UCSD-AML1 (cell line): Measurements from ENCODE around the gene SOAT2.
A peak's percentile ranks its signal among the peaks of the same experiment; 100 is the strongest.
"Not testable (repeated sequence)": the region's sequence is repeated elsewhere in the genome, so short reads cannot be mapped to it uniquely, and the experiment has no call there.

Source experiments
- DNase-seq: peaks from one replicate; lab custom pipeline; 2025; ENCODE audit not compliant: unreplicated experiment; lab: John Stamatoyannopoulos, UW

SOAT2 gene

GRCh38 chr12:53133722-53134121, 30.4 kb downstream of the SOAT2 start:
- DNase-seq: no peak

DNA sequence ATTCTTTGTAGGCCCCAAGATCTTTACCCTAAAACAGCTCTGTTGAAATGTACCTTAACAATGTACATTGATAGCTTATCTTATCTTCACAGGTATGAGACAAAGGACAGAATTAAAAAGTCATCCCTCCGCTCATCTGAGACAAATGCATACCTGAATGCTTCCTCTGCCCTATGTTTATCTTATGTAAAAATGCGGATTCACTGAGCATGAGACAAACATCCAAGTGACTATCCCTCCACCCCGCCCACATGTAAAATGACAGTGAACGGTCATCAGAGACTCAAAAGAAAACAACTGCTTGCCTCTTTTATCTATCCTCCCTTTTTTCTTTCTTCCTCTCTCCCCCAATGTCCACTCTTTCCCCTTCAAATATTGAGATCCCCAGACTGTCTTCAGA, 40.1 kb downstream of the SOAT2 start:
- no peak for DNase-seq

- DNase-seq: no peak
These were observed 42.3 kb downstream of the SOAT2 start for GRCh38 chr12:53145383-53146260.

GRCh38 chr12:53147181-53147580, 43.9 kb downstream of the SOAT2 start:
- no peak for DNase-seq

GRCh38 chr12:53147653-53148052, 44.4 kb downstream of the SOAT2 start:
- DNase-seq: no peak

- DNase-seq: no peak
These were observed 47.8 kb downstream of the SOAT2 start for GRCh38 chr12:53151039-53151438.

DNA sequence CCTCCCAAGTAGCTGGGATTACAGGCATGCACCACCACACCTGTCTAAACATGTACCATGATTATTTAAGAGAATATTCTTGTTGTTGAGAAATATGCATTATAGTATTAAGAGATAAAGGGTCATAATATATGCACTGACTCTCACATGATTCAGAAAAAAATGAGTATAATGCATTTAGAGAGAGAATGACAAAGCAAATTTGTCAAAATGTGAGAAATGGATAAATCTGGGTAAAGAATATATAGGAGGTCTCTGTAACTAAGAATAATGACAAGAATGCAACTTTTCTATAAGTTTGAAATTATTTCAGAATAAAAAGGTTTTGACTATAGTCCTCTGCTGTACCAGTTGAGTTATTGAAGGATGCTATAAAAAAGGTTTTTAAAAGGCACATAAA, 49.1 kb downstream of the SOAT2 start:
- DNase-seq: no peak

- peak; percentile 83 for DNase-seq
These were observed 56.0 kb downstream of the SOAT2 start for GRCh38 chr12:53159195-53159839.

DNA sequence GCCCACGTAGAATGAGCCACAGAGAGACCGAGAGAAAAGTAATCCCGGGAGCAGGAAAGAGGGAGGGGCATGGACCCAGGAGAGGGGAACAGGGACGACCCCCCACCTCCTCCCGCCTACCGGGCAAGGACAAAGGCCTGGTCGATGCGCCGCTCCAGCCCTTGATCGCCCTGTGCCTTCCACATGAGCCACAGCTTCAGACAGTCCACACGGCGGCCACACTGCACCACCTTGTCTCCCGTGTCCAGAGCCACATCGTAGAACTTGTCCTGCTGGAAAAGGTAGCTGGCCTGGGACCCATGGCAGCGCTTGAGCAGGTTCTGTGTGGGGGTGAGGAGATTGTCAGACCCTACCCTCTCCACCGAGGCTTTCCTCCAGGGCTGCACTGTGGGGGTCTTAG, 56.7 kb downstream of the SOAT2 start:
- DNase-seq: no peak

- DNase-seq: no peak
These were observed 57.4 kb downstream of the SOAT2 start for GRCh38 chr12:53160673-53161072.

- no peak for DNase-seq
These were observed 58.0 kb downstream of the SOAT2 start for GRCh38 chr12:53161119-53161911.

GRCh38 chr12:53163008-53163407, 59.7 kb downstream of the SOAT2 start:
- not testable (repeated sequence) for DNase-seq

DNA sequence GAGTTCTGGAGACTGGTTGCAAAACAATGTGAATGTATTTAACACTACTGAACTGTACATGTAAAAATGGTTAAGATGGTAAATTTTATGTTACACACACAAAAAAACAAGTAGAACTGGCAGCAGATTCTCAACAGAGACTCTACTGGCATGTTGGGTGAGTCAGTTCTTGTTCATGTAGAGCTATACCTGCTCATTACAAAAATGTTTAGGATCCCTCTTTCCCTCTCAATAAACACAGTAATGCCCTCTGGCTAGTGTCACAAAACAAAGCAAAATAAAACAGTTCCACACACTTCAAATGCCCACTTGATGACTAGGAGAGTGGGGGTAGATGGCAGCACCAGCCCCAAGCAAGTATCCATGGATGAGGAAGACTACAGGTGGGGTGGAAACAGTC, 63.6 kb downstream of the SOAT2 start:
- DNase-seq: no peak

DNA sequence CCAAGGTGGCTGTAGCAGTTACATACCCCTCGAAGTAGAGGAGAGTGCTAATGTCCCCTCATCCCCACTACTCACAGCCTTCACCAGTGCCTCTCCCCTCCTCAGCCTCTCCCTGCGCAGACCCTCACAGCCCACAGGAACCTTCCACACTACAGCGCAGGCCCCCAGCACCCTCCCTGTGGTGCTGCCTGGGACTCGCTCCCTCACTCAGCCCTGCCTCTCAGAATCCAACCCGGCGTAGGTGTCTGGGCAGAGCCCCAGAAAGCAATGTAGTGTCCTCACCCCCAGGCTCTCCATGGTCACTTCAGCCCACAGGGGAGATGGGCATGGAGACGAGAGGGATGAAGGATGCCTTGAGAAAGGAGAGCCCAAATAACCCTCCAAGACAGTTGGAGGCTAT, 66.4 kb downstream of the SOAT2 start:
- no peak for DNase-seq

- DNase-seq: no peak
These were observed 66.9 kb downstream of the SOAT2 start for GRCh38 chr12:53170215-53170614.

DNA sequence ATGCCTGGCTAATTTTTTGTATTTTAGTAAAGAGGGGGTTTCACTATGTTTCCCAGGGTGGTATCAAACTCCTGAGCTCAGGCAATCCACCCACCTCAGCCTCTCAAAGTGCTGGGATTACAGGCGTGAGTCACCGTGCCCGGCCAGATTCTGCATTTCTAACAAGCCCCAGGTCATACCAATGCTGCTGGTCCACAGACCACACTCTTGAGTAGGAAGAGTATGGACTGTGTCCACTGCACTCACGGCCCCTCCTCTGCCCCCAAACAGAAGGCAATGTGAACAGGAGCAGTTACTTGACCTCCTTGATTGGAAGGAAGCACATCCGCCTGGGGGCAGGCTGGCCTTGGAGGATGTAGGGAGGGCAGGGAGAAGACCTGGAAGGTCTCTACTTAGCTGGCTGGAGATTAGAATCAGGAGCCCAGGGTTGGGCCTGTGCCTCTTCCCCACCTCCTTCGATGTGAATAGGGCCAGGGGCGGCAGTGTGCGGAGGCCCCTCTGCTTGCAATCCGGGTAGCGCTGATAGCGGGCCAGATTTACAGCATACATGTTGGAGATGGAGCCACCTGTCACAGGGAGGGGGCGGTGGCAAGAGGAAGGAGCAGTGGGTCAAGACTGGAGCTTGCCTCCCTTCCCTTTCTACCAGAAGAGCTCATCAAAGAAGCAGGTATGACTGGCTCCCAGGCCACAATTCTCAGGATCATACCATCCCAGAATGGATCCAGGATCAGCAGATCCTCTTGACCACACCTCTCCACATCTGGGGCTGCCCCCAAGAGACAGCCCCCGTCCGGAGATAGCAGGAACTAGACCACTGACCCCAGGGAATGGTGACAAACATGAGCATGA, 67.8 kb downstream of the SOAT2 start:
- no peak for DNase-seq

GRCh38 chr12:53171725-53172329, 68.5 kb downstream of the SOAT2 start:
- DNase-seq: no peak

GRCh38 chr12:53172352-53172751, 69.1 kb downstream of the SOAT2 start:
- no peak for DNase-seq

DNA sequence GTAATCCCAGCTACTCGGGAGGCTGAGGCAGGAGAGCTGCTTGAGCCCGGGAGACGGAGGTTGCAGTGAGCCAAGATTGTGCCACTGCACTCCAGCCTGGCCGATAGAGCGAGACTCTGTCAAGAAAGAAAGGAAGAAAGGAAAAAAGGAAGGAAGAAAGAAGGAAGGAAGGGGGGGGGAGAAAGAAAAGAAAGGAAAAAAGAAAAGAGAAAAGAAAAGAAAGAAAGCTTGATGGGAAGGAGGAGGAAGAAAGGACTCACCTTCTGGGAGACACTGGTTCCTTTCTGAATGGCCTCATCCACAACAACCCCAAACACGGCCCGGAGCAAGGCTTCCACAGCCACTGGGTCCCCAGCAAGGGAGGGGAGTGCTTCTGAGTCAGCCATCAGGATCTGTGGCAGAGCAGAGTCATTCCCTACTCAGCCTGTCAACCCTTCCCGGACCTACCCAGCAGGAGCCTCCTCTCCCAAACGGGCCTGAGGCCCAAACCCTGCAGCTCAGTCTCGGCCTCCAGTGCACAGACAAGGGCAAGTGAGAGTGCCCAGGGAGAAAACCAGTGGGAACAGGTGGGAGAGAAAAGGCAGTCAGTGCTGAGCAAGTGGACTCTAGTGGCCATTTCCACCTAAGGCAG, 69.9 kb downstream of the SOAT2 start:
- no peak for DNase-seq
